ENCODE data around the gene SERPINC1.
"Not testable (repeated sequence)": the region's sequence is repeated elsewhere in the genome, so short reads cannot be mapped to it uniquely, and the experiment has no call there.

Gene SERPINC1

DNA sequence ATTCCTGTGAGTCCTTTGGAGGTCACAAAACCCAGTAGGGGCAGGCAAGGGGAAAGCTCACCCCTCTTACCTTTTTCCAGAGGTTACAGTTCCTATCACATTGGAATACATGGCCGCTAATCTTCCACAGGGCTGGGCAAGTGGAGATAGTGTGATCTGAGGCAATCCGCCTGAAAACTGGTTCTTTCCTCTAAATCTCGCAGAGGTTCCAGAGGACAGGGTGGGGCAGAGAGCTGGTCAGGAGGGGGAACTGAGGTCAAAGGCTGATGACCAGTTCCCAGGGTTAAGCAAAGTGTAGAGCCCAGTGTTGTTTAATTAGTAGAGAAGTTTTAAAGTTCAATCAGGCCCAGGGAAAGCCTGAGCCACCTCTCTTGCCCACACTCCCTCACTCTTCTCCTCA, at the start of gene SERPINC1:
SERPINC1 (minus strand) TSS at position 179 of the 400 bp plus-strand sequence; CDS start at position 111, 68 bp downstream.
- no peak for DNase-seq (ENCODE audit: low read depth)

DNA sequence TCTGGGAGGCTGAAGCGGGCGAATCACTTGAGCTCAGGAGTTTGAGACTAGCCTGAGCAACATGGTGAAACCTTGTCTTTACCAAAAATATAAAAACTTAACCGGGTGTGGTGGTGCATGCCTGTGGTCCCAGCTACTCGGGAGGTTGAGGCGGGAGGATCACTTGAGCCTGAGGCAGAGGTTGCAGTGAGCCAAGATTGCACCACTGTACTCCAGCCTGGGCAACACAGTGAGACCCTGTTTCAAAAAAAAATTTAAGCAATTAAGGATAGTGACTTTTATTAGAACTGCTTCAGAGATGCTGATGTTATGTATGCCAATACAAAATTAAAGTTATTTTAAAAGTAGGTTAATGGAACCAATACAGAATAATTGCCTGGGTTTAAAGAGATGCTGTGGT, 48.8 kb upstream of the SERPINC1 start:
- not testable (repeated sequence) for DNase-seq (ENCODE audit: low read depth)

DNA sequence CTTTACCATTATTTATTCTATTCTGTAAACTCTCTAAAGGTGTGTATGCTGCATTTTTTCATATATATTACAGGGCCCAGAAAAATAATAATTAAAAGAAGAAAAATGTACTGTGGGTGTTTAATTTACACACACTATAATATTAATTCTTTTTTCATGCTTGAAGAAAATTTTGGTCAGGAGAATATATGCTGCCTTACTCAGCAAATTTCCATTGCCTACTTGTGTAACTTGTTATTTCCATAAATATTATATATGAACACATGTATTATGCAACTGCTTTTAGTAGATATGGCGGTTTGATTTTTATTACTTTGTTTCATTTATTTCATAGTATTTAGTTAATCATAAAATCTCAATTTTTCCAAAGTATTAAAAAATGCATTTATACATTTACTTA, 46.4 kb upstream of the SERPINC1 start:
- DNase-seq (ENCODE audit: low read depth): no peak

DNA sequence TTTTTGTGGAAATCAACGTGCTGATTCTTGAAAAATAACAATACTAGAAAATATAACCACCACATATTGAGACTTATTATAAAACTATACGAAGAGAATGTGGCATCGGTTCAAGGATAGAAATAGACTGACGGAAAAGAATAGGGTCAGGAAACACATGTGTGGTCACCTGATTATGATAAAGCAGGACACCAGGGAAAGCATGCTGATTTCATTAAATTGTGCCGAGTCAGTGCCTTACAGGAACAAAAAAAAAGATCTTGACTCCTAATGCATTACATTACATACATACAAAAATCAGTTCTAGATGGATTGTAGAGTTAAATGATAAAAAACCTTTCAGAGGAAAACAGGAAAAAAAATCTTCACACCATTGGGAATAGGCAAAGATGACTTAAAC, 43.5 kb upstream of the SERPINC1 start:
- DNase-seq (ENCODE audit: low read depth): no peak

DNA sequence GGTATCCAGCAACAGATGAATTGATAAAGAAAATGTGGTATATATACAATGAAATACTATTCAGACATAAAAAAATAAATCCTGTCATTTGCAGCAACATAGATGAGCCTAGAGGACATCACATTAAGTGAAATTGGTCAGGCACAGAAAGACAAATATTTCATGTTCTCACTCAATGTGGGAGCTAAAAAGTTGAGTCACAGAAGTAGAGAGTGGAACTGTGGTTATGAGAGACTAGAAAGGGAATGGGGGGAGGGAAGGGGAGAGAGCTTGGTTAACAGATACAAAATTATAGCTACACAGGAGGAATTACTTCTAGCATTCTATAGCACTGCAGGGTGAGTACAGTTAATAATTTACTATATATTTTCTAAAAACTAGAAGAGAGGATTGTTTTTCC, 37.1 kb upstream of the SERPINC1 start:
- DNase-seq (ENCODE audit: low read depth): no peak

DNA sequence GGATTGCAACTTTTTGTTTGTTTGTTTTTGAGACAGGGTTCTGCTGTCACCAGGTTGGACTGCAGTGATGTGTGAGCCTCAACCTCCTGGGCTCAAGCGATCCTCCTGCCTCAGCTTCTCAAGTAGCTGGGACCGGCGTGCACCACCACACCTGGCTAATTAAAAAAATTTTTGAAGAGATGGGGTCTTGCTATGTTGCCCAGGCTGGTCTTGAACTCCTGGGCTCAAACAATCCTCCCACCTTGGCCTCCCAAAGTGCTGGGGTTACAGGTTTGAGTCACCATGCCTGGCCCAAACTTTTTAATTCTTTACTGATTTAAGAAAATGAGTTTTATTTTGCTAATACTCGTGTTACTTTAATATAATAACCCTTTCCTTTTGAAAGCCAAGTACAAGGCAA, 31.5 kb upstream of the SERPINC1 start:
- DNase-seq (ENCODE audit: low read depth): no peak

DNA sequence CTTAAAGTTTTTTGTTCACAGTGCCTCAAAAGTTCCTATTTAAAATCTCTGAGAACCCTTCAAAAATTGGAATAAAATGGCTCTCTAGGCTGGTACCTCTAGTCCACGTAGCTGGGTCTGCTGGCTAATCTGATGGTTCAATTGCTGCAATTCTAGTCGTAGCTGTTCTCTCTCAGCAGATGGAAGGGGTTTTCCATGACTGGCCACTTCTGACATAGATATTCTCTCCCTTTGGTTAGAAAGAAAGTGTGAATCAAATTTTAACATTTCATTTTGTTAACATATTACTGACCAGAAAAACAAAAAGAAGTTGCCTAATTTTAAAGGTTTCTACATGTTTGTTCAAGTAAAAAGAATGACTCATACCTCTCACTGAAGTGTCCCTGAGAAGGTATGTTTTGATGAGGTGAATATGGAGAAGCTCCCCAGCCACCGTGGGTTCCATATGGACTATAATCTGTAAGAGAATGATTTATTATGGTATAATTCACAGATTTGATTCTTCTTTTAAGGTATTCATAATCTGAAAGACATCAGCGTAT, 29.3 kb upstream of the SERPINC1 start:
- no peak for DNase-seq (ENCODE audit: low read depth)

DNA sequence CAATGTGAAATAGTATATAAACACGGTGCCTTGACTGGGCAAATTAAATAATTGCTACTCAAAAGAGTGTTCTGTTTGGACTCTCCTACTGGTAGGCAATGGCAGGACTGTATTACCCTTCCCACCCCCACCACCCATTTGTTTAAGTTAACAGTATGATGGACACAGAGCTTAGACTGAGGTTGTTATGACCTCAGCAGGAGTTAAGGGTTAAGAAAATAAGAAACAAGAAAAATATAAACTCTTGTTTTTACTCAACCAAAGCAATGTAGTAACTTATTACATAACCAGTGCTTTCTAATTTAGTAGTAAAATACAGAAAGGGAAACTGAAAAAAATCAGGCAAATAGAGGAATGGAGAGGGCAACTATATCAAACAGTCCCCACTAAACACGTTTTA, 19.9 kb upstream of the SERPINC1 start:
- DNase-seq (ENCODE audit: low read depth): no peak

DNA sequence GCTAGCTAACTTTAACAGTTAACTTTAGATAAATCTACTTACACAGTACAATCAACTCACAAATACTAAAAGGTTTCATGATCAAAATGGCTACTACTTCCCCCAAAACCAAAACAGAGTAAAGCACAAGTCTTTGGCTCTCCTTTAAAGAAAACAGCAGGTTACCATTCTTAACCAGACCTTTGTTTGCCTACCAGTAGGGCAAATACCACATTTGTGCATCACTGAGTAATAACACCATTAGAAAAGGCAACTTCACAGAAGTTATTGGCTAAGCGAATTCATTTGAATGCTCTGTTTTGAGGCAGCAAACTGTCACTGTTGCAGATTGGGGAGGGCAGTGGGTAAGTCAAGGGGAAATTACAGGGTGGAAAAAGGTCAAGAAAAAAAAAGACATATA, 17.3 kb upstream of the SERPINC1 start:
- DNase-seq (ENCODE audit: low read depth): no peak

DNA sequence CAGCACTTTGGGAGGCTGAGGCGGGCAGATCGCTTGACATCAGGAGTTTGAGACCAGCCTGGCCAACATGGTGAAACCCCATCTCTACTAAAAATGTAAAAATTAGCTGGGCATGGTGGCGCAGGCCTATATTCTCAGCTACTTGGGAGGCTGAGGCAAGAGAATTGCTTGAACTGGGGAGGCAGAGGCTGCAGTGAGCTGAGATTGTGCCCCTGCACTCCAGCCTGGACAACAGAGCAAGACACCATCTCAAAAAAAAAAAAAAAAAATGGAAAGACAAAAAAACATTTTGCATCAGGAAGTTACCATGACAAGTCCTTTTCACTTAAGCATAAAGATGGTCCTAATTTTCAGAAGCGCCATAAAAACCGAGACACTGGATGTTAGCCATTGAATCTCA, 13.4 kb upstream of the SERPINC1 start:
- not testable (repeated sequence) for DNase-seq (ENCODE audit: low read depth)

DNA sequence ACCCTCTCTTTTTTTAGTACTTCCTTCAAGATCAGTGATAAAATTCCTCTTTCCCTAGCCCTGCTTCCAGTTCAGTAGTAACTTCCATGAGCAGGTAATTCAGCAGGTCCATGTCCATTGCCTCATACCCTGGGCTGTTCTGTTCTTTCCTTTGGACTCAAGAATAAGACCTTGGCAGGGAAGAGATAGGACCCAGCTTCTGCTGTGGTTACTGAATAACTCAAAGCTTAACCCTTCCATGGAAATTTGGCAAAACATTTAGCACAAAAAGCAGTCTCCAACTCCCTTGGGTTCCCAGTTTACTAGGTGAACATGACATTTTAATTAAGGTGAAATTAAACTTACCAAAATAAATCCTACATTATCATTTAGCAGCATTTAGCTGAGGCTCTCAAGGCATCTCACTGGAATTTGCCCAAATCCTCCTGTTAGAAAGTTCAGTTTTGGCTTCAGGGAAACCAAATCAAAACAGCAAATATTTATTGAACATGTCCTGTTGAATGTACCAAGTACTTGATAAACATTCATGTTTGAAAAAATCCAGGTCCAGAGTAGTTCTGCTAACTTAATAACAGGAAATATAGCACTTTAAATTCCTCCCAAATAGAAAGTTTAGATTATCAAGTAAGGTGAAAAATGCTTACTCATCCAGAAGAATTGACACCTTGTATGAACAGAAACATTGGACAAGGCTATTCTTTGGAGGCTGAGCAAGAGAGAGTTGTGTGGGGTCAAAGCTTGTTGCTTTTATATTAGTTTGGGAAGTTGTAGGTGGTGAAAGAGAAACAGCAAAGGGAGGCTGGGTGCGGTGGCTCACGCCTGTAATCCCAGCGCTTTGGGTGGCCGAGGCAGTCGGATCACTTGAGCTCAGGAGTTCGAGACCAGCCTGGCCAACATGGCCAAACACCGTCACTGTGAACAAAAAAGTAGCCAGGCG, 8.4 kb upstream of the SERPINC1 start:
- no peak for DNase-seq (ENCODE audit: low read depth)

DNA sequence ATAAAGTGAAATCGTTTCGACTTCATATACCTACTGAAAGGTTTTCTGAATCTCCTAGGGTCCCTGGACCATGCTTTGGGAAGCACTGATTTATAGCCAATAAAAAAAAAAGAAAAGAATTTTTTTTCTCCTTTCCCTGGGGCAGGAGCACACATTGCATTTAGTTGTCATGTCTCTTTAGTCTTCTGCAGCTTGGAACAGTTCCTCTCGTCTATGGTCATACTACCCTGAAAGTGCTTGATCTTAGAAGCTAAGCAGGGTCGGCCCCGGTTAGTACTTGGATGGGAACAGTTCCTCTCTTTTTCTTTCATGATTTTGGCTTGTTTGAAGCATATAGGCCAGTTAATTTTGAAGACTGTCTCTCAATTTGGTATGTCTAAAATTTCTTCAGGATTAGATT, 3.7 kb upstream of the SERPINC1 start:
- DNase-seq (ENCODE audit: low read depth): no peak

DNA sequence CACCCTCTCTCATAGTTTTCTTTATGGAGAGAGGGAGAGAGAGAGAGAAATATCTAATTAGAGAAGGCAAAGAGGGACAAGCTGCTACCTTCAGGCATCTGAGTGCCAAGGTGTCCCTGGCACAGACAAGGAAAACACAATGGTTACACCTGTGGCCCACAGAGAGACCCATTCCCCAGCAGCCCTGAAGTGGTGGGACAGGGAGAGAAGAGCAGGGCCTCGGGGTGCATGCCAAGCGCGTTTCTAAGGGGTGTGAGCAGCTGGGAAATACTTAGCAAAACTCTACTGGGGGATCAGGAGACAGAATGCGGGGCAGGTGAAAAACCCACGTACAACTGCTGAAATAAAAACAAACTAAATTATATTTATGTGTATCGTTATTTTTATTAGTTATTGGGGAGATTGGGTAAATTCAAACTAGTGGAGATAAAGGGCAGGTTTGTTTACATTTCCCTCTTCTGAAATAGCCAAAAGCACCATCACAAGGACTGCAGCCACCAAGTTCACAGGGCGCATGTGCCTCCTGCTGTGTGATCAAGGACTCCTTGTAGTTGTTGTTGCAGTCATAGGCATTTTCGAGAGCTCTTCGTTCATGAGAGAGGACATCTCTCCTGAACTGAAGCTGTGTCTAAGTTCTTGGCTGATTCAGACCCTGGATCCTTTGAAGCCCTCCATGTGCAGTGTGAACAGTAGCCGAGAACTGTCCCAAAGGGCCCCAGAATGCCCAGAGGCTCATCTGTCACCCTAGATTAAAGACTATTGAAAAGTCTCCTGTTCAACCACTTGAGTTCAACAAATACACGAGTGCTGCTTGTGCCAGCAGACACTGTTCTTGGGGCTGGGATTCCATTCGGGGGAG, 737 bp upstream of the SERPINC1 start:
- DNase-seq (ENCODE audit: low read depth): no peak

DNA sequence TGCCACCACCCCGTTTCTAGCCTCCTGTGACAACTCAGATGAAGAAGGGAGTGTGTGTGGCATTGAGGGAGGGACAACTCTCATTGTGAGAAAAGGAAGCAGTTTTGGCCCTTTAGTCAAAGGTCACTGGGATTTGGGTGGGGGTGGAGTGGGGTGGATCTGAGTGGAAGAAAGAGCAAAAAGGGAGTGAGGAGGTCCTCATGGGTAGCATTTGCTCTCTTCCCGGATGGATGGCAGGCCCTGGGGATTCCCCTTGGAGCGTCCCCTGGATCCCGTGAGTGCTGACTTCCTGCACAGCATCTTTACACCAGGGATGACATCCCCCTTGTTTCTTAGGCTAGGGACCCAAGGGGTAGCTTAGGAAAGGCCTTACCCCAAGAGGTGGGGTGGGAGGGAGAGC, 460 bp downstream of the SERPINC1 start:
- DNase-seq (ENCODE audit: low read depth): no peak

DNA sequence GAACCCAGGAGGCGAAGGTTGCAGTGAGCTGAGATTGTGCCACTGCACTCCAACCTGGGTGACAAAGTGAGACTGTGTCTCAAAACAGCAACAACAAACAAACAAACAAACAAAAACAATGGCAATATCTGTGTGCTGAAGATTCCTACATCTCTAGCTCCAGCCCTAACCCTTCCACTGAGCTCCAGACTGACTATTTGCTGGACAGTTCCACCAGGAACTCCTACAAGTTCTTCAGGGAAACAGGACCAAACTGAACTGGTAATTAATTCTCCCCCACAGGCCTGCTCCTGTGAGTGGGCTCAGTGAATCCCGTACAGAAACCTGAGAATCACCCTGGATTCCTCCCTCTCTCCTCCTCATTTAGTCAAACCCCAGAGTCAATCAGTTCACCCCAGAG, 1.5 kb downstream of the SERPINC1 start:
- no peak for DNase-seq (ENCODE audit: low read depth)

DNA sequence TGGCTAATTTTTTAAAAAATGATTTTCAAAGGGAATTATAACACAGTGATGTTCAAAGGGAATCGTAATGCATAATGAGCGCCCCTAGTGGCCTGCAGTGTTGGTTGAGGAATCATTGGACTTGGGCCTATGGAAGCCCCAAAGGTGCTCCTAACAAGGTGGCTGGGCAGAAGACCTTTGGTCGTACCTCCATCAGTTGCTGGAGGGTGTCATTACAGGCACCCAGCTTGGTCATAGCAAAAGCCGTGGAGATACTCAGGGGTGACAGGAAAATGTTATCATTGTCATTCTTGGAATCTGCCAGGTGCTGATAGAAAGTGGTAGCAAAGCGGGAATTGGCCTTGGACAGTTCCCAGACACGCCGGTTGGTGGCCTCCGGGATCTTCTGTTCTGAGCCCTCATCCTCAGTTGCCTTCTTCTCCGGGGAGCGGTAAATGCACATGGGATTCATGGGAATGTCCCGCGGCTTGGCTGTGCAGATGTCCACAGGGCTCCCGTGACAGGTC, 2.7 kb downstream of the SERPINC1 start:
- DNase-seq (ENCODE audit: low read depth): no peak

DNA sequence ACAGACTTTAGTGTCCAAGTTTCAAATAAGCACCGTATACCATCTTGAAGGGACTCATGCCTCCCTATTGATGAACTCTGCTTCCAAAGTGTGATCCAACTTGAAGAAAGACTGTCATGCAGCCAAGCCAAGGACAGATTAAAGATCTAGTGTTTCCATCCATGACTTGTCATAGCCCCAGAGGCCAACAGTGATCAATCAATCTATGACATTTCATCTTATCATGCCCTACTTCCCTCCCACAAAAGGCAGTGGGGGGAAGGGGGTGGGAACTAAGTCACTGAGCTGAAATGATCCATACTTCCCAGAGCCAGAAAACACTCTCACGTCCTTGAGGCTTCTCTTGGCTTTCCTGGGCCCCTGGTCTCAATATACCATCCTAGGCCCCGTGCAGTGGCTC, 4.0 kb downstream of the SERPINC1 start:
- no peak for DNase-seq (ENCODE audit: low read depth)

DNA sequence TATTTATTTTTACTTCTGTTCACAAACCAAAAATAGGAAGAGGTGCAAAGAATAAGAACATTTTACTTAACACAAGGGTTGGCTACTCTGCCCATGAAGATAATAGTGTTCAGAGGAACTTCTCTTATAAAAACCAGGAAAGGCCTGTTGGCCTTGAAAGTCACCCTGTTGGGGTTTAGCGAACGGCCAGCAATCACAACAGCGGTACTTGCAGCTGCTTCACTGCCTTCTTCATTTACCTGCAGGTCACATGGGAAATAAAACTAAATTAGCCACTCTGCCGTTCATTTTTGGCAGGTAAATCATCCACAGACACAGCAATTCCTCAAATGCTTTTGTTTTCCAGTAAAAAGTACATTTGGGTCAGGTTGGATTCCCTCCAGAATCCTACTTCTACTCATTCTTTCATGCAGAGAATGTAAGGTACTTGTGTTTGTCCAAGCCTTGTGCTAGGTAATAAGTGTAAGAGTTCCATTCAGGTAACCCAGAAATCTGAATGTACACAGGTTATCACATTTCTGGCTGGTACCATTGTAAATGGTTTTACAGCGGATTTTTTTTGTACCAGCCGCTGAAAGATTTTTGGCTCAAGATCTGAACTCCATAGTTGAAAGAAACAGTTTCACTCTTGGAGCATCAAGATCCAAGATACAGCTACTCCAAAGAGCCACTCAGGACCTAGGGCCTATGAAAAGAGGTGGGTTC, 13.1 kb downstream of the SERPINC1 start:
- DNase-seq (ENCODE audit: low read depth): no peak

DNA sequence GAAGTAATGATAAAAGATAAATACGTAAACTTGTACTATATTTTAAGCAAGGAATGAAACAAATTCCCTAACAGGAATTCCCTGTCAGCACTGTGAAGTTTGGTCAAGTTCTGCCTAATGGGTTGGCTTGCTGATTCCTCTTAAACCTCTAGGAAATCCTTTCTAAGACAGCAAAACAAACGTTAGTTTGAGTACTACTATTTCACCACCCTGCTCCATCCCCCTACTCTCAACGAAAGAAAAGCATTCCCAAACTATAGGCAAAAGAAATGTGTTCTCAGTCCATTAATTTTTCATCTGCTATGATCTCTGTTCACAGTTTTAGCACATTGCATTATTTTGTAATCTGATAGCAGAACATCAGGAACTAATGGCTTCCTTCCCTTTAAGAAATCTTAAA, 16.1 kb downstream of the SERPINC1 start:
- DNase-seq (ENCODE audit: low read depth): no peak

DNA sequence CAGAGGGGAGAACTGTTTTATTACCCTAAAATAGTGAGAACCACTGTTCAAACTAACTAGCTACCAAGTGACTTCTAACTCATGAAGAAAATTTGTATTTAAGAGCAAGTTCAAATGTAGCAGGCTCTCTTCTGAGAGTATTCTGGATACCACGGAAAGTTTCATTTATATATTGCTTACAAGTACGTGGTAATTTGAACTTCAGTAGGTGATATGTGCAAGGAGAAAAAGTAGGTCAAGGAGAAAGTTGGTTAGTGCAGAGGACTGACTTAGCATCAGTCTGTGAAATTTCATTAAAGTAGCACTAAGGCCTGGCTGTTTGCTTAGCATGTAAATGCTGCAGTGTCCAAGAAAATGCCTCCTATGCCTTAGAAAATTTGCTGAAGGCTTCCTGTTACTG, 16.7 kb downstream of the SERPINC1 start:
- no peak for DNase-seq (ENCODE audit: low read depth)

DNA sequence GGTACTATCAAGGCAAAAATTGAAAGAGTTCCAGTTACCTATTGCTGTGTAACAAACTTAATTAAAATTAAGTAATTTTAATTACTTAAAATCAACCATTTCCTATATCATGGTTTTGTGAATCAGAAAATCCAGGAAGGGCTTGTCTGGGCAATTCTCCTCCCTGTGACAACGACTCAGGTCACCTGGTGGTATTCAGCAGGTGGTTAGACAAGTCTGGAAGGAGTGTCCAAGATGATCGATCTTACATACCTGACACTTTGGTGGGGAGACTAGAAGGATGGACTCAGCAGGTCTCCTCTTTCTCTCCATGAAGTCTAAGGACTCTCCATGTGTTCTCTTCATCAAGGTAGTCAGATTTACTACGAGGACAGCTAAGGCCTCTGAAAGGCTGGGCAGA, 22.9 kb downstream of the SERPINC1 start:
- DNase-seq (ENCODE audit: low read depth): no peak

DNA sequence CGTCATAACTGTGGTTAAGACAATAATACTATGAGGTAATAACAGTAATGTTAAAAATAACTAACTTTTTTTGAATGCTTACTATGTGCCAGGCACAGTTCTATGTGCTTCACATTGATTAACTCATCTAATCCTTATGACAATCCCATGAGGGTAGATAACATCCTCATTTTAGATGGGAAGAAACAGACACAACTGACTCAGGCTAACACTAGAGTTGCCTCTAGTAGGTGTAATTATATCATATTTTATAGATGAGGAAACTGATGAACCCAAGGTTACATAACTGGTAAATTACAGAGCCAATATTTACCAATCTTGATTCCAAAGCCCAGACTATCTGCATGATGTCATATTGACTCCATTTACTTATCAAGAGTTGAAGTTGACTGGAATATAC, 23.5 kb downstream of the SERPINC1 start:
- DNase-seq (ENCODE audit: low read depth): no peak

All from stimulated activated CD8-positive, alpha-beta memory T cell treated with anti-CD3 and anti-CD28 coated beads, Interleukin-7, amount 100 ng/mL, for 24 hours (primary cell).